Testis (tissue), 2 donors: ENCODE data around the gene ABLIM3.

Source experiments
- POLR2A ChIP-seq: fragments of 450-650 bp; IDR thresholded peaks from one replicate; pipeline ENCODE4 v1.6.1; 2017; ENCODE audit warnings: antibody characterized with exemption, mild to moderate bottlenecking, moderate library complexity
- TF ChIP-seq, protein P1 (sequence below), 3 experiments: fragments of 450-650 bp in 2 of 3; fragments of 200-600 bp in 1 of 3; sonication (generic) in 1 of 3; IDR thresholded peaks; one replicate each; pipeline ENCODE4 v1.5.1; 2016 to 2019; ENCODE audit warnings: antibody characterized with exemption in 3 of 3, mild to moderate bottlenecking in 2 of 3, moderate library complexity in 1 of 3

GRCh38 chr5:149221731-149222342 lies 80.5 kb downstream of the ABLIM3 start:
- TF ChIP-seq, protein P1, sequence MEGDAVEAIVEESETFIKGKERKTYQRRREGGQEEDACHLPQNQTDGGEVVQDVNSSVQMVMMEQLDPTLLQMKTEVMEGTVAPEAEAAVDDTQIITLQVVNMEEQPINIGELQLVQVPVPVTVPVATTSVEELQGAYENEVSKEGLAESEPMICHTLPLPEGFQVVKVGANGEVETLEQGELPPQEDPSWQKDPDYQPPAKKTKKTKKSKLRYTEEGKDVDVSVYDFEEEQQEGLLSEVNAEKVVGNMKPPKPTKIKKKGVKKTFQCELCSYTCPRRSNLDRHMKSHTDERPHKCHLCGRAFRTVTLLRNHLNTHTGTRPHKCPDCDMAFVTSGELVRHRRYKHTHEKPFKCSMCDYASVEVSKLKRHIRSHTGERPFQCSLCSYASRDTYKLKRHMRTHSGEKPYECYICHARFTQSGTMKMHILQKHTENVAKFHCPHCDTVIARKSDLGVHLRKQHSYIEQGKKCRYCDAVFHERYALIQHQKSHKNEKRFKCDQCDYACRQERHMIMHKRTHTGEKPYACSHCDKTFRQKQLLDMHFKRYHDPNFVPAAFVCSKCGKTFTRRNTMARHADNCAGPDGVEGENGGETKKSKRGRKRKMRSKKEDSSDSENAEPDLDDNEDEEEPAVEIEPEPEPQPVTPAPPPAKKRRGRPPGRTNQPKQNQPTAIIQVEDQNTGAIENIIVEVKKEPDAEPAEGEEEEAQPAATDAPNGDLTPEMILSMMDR (IDR thresholded peaks at IDR 0.05): no peak
- TF ChIP-seq POLR2A: no peak
